Measurements from ENCODE around the gene GTF3C5.

GRCh38 chr9:133044125-133044524, 13.3 kb downstream of the GTF3C5 start:
- TF ChIP-seq POLR2A (IDR thresholded peaks at IDR 0.05) (no peak), CTCF (IDR thresholded peaks at IDR 0.05) (no peak)

Measured in right lobe of liver (tissue), 4 donors.